OCI-LY1 (cell line): ENCODE results near the gene CHCHD2.
"Not testable (repeated sequence)": the region's sequence is repeated elsewhere in the genome, so short reads cannot be mapped to it uniquely, and the experiment has no call there.

ENCODE experiments used
- H2AFZ ChIP-seq: fragments of 200-600 bp; sonication (generic), shearing (Covaris generic); 2 replicates; pipeline ENCODE4 v1.6.0; 2014; ENCODE audit warnings: antibody characterized with exemption, mild to moderate bottlenecking, low read length
- H3F3A ChIP-seq: fragments of 200-600 bp; sonication (generic), shearing (Covaris generic); 2 replicates; pipeline ENCODE4 v1.6.0; 2014; ENCODE audit warnings: mild to moderate bottlenecking, antibody characterized with exemption, low read length, moderate library complexity; ENCODE audit not compliant: insufficient read depth
- H3K27ac ChIP-seq: fragments of 200-600 bp; sonication (generic); 2 replicates; pipeline ENCODE4 v1.5.1; 2014; ENCODE audit warnings: low read length, mixed run types, mild to moderate bottlenecking, low read depth; ENCODE audit not compliant: poor library complexity, severe bottlenecking
- H3K27me3 ChIP-seq: fragments of 200-600 bp; sonication (generic); 2 replicates; pipeline ENCODE4 v1.6.0; 2014; ENCODE audit warnings: antibody characterized with exemption, mild to moderate bottlenecking, low read length, moderate library complexity; ENCODE audit not compliant: insufficient read depth
- H3K36me3 ChIP-seq: fragments of 200-600 bp; sonication (generic); 2 replicates; pipeline ENCODE4 v1.6.1; 2014; ENCODE audit warnings: mild to moderate bottlenecking, antibody characterized with exemption, low read length, moderate library complexity, mixed read lengths; ENCODE audit not compliant: insufficient read depth
- H3K4me1 ChIP-seq: fragments of 200-600 bp; sonication (generic); 2 replicates; pipeline ENCODE4 v1.5.1; 2014; ENCODE audit warnings: mild to moderate bottlenecking, low read length, moderate library complexity; ENCODE audit not compliant: insufficient read depth, severe bottlenecking
- H3K4me2 ChIP-seq: fragments of 200-600 bp; sonication (generic), shearing (Covaris generic); 2 replicates; pipeline ENCODE4 v1.6.1; 2014; ENCODE audit warnings: low read length
- H3K4me3 ChIP-seq: fragments of 200-600 bp; sonication (generic); 2 replicates; pipeline ENCODE4 v1.5.1; 2014; ENCODE audit warnings: low read length, low read depth, mild to moderate bottlenecking, mixed read lengths; ENCODE audit not compliant: poor library complexity, severe bottlenecking
- H3K79me2 ChIP-seq: fragments of 200-600 bp; shearing (Covaris generic); 2 replicates; pipeline ENCODE4 v1.6.1; 2016; ENCODE audit warnings: mixed run types, low read length, mixed read lengths; ENCODE audit not compliant: insufficient read depth
- H3K9ac ChIP-seq: fragments of 200-600 bp; sonication (generic), shearing (Covaris generic); 2 replicates; pipeline ENCODE4 v1.6.1; 2014; ENCODE audit warnings: mild to moderate bottlenecking, low read length, mixed read lengths
- H3K9me2 ChIP-seq: fragments of 200-600 bp; sonication (generic), shearing (Covaris generic); 2 replicates; pipeline ENCODE4 v1.6.1; 2014; ENCODE audit warnings: low read depth, mild to moderate bottlenecking, low read length, mixed read lengths
- H3K9me3 ChIP-seq: fragments of 200-600 bp; shearing (Covaris generic); 2 replicates; pipeline ENCODE4 v1.6.1; 2014; ENCODE audit warnings: low read length, mixed read lengths
- H4K20me1 ChIP-seq: fragments of 200-600 bp; sonication (generic), shearing (Covaris generic); 2 replicates; pipeline ENCODE4 v1.6.0; 2016; ENCODE audit warnings: mild to moderate bottlenecking, low read length; ENCODE audit not compliant: insufficient read depth
- EZH2 ChIP-seq: fragments of 200-600 bp; sonication (generic), shearing (Covaris generic); IDR thresholded peaks from 2 replicates; pipeline ENCODE4 v1.8.0; 2017; ENCODE audit warnings: borderline replicate concordance, mixed run types, mild to moderate bottlenecking, antibody characterized with exemption, low read length, moderate library complexity, mixed read lengths
- TF ChIP-seq, protein P1 (sequence below): fragments of 200-600 bp; sonication (generic), shearing (Covaris generic); IDR thresholded peaks from 2 replicates; pipeline ENCODE4 v1.5.1; 2017; ENCODE audit warnings: mild to moderate bottlenecking, antibody characterized with exemption, low read length, moderate library complexity, mixed read lengths

The CHCHD2 gene, protein sequence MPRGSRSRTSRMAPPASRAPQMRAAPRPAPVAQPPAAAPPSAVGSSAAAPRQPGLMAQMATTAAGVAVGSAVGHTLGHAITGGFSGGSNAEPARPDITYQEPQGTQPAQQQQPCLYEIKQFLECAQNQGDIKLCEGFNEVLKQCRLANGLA

DNA sequence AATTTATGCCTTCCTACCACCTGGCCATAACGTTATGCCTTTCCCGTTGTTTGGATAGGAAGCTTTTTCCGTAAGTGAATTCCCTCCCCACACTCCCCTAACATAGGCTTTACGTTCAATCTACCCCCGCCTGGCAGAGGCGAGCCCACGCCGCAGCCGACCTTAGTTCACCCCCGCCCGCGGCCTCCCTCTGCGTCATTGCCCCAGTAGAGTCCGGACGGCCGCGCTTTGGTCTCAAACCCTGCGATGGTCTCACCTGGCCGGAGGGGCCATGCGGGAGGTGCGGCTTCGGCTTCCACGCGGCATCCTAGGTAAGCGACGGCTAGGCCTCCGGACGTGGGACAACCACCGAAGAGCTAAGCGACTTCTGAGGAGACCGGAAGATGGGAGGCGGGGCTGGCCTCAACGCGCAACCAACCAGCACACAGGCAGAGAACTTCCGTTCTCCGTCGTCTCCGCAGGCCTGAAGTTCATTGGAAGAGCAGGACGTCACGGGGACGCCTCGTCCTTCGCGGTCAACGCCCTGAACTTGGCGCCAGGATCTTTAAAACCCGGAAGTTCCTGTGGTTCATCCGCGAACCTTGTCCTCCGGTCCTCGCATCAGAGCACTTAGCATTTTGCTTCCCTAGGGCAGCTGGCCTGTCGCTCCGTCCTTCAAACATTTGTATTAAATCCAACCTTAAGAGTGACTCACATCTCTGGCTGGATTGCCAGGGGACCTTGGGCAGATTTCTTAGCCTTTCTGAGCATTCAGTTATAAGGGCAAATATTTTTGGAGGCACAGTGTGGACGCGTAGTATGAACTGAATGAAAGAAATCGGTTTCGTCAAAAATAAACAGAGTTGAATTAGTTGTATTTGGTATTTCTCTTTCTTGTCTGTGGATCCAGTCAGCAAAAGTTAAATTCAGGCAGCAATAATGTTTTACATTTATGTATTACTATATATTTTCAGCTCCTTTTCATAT is at the start of gene CHCHD2:
TSS of gene CHCHD2 (minus strand) at position 369 of the 966 bp plus-strand sequence. CDS start at position 306, 63 bp downstream.
- Histone ChIP-seq H3K79me2 (peaks cover 19% of the 10 kb centered on the region), H3K4me2 (peak within 1 kb of the TSS; percentile 82), H3F3A (no peaks in the 10 kb centered on the region), H3K27ac (peak within 1 kb of the TSS; percentile 48), H3K4me3 (peak within 1 kb of the TSS; percentile 85), H3K27me3 (no peaks in the 10 kb centered on the region), H3K36me3 (peaks cover 44% of the 10 kb centered on the region), H3K9ac (peak within 1 kb of the TSS; percentile 83), H3K4me1 (peaks cover 23% of the 10 kb centered on the region), H2AFZ (peak within 1 kb of the TSS; percentile 74), H3K9me3 (0 out of 2 replicates have a peak, but pooled peaks cover 5% of the 10 kb centered on the region), H3K9me2 (no peaks in the 10 kb centered on the region), H4K20me1 (0 out of 2 replicates have a peak, but pooled peaks cover 3% of the 10 kb centered on the region)
- TF ChIP-seq, protein P1, sequence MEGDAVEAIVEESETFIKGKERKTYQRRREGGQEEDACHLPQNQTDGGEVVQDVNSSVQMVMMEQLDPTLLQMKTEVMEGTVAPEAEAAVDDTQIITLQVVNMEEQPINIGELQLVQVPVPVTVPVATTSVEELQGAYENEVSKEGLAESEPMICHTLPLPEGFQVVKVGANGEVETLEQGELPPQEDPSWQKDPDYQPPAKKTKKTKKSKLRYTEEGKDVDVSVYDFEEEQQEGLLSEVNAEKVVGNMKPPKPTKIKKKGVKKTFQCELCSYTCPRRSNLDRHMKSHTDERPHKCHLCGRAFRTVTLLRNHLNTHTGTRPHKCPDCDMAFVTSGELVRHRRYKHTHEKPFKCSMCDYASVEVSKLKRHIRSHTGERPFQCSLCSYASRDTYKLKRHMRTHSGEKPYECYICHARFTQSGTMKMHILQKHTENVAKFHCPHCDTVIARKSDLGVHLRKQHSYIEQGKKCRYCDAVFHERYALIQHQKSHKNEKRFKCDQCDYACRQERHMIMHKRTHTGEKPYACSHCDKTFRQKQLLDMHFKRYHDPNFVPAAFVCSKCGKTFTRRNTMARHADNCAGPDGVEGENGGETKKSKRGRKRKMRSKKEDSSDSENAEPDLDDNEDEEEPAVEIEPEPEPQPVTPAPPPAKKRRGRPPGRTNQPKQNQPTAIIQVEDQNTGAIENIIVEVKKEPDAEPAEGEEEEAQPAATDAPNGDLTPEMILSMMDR: no peak
- no peak for TF ChIP-seq EZH2

DNA sequence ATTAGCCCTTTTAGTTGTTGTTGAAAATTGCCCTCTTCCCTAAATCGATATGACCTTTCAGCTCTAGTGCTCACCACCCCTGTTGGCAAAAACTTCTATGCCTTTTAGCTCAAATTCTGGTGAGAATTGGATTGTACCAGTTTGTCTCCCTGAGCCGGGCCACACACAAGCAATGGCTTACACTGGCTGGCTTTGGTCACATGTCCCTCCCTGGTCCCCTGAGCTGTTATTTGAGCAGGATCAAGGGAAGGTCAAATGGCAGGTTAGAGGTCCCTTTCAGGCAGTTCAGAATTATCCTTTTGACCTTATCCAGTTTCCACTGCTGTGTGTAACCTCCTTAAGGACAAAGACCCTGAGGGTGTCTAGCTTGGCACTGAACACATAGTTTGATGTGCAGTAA is 24.8 kb upstream of the CHCHD2 start:
- not testable (repeated sequence) for H3K9ac ChIP-seq, H2AFZ ChIP-seq, H3K27ac ChIP-seq

DNA sequence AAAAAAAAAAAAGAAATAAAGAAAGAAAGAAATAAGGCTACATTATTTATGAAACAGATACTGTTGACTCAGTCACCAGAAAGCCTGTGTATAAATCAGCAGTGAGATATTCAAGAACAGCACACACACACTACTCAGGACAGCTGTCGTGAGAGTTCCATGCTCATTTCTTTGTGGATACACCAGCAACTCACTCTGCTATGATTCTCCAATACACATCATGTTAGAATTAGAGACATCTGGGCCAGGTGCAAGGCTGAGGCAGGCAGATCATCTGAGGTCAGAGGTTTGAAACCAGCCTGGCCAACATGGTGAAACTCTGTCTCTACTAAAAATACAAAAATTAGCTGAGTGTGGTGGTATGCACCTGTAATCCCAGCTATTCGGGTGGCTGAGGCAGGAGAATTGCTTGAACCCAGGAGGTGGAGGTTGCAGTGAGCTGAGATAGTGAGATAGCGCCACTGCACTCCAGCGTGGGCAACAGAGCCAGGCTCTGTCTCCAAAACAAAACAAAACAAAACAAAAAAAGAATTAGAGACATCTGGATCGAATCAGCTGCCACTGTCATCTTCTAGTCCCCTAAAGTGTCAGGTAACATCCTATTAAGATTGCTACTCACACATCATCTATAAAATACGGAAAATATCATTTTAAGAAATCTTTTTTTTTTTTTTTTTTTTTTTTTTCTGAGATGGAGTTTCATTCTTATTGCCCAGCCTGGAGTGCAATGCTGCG is 21.1 kb upstream of the CHCHD2 start:
- TF ChIP-seq, protein P1: no peak
- no peak for TF ChIP-seq EZH2
- no peaks in the 10 kb centered on the region for H3K9me3 ChIP-seq
- H3K4me1 ChIP-seq: no peaks in the 10 kb centered on the region
- no peak overlapping the region for H3K27ac ChIP-seq
- H3K27me3 ChIP-seq: peaks cover 4% of the 10 kb centered on the region; the same call in 1 of the 2 replicates
- H3K79me2 ChIP-seq: no peaks in the 10 kb centered on the region
- H4K20me1 ChIP-seq: no peaks in the 10 kb centered on the region
- H3K4me3 ChIP-seq: no peak overlapping the region
- H2AFZ ChIP-seq: no peak overlapping the region
- H3K4me2 ChIP-seq: no peak overlapping the region
- no peak overlapping the region for H3K9ac ChIP-seq
- no peaks in the 10 kb centered on the region for H3F3A ChIP-seq
- H3K9me2 ChIP-seq: no peaks in the 10 kb centered on the region
- H3K36me3 ChIP-seq: no peaks in the 10 kb centered on the region

More for the DNA sequence above, 24.8 kb upstream of the CHCHD2 start:
- not testable (repeated sequence) for H3K4me2 ChIP-seq, H3K79me2 ChIP-seq, H3K4me3 ChIP-seq, H3K27me3 ChIP-seq, H3K4me1 ChIP-seq, H3K36me3 ChIP-seq, H3K9me3 ChIP-seq, H3F3A ChIP-seq, H3K9me2 ChIP-seq, H4K20me1 ChIP-seq
